ENCODE measurements around the gene ZDHHC16. TPM values are rescaled to one million over a fixed set of nuclear protein-coding genes. Genes with fewer than 3 reads are reported as not detected.

Gene ZDHHC16
- total and polyA plus RNA-seq, 10 of the 15 experiments (the other 5 are each of a cell fraction or from before 2014, with no cell fraction given): 16.8 to 63.1 (median 29.8) TPM

DNA sequence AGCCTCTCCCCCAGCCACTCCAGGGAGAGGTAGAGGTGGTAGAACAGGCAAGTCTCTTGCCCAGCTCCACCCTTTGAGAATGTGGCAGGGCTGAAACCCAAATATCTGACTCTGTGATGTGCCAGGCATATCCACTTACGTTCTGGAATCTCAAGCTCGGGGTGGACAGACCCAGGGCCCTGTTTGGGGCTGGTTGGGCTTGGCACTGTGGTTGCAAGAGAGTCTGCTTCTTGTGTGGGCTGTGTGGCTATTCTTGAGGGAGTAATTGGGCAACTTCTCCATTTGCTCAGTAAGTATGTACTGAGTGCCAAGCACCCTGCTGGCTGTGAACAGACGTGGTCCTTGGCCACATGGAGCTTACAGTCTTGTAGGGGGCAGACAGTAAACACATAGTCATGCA lies 57.4 kb downstream of the ZDHHC16 start (continued):
- TF ChIP-seq ZNF24 (IDR thresholded peaks at IDR 0.05): no peak
- no peak for TF ChIP-seq JUNB (IDR thresholded peaks at IDR 0.05)

DNA sequence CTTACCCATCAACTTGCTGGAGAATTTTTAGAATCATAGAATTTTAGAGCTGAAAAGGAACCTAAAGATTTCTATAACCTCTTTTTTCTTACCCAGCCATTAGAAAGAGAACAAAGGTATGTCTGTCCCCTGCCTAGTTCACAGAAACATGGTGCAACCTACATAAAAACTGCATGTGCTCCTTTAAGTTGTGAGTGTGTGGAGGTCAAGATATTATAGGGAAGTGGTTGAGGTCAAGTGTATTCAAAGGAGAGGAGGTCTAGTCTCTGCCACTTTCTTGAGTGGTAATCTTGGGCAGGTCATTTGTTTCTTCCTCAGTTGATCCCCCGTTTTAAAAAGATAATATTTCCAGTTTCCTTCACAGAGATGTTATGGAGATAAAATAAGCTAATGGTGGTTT lies 59.2 kb downstream of the ZDHHC16 start:
- BruUV-seq (replicated peaks): no TSS peak
- intact Hi-C loops (cut with micrococcal nuclease; ENCODE audit: unreplicated experiment): no loop called here

DNA sequence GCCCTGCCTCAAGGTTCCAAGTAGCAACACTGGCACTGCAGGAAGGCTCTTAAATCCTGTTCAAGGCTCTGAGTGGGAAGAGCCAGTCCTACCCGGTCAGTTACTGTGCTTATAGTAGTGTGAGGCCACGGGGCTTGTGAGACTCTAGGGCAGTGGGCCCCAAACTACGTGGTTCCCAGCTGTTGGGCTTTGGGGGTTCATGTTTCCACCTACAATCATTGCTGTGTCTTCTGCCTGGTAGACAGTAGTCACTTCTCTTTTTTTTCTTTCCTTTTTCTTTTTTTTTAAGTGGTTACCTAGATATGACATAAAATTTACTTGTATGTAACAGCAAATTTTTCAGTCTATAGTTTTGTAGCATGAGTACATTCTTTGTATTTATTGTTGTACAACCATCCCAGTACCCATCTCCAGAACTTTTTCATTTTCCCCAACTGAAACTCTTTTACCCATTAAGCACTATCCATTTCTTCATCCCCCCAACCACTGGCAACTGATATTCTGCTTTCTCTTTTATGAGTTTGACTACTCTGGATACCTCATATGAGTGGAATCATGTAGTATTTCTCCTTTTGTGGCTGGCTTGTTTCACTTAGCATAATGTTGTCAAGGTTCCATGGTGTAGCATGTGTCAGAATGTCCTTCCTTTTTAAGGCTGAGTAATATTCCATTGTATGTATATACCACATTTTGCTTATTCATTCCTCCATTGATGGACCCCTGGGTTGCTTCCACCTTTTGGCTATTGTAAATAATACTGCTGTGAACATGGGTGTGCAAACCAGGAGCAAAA lies 60.4 kb downstream of the ZDHHC16 start:
- ATAC-seq: peak; percentile 66
- POLR2A ChIA-PET: no interaction called here
- no peaks in the 10 kb centered on the region for H3K9me3 ChIP-seq (replicated peaks; ENCODE audit: control insufficient read depth, insufficient read depth, low read length)
- no TSS peak for BruUV-seq (replicated peaks)
- no peak overlapping the region for H2AFZ ChIP-seq (ENCODE audit: control insufficient read depth, low read depth, low read length)
- H4K20me1 ChIP-seq (ENCODE audit: control insufficient read depth, insufficient read depth): no peaks in the 10 kb centered on the region
- CTCF ChIA-PET: no interaction called here
- H3K27ac ChIP-seq (ENCODE audit: control insufficient read depth, insufficient read depth): no peak overlapping the region
- H3K4me3 ChIP-seq: no peak overlapping the region
- peaks cover 3% of the 10 kb centered on the region; the same call in 1 of the 2 replicates for H3K4me1 ChIP-seq (ENCODE audit: control insufficient read depth, insufficient read depth, low read length)
- intact Hi-C loops (cut with micrococcal nuclease; ENCODE audit: unreplicated experiment) (no loop called here), in situ Hi-C loops (cut with MboI) (no loop called here)
- H3K79me2 ChIP-seq (ENCODE audit: control insufficient read depth, insufficient read depth, low read length): no peaks in the 10 kb centered on the region
- no peak for DNase-seq (ENCODE audit: low read depth, low spot score)
- RAD21 ChIA-PET (ENCODE audit: unreplicated experiment): no interaction called here
- no peaks in the 10 kb centered on the region for H3K36me3 ChIP-seq (ENCODE audit: control insufficient read depth in 2 of 2, insufficient read depth in 2 of 2, low read length in 1 of 2)
- no peak overlapping the region for H3K9ac ChIP-seq (ENCODE audit: control insufficient read depth, insufficient read depth, low read length)
- FAIRE-seq: no peak
- H3K4me2 ChIP-seq (ENCODE audit: control insufficient read depth, insufficient read depth): no peak overlapping the region
- 0% methylated on average over 3 of the region's 3 CpGs for WGBS (ENCODE audit: insufficient coverage, insufficient replicate concordance, low lambda C conversion rate, missing lambda C conversion rate)
- H3K27me3 ChIP-seq (replicated peaks in 1 of 2; ENCODE audit: control insufficient read depth in 2 of 2, insufficient read depth in 2 of 2, low read length in 1 of 2): peaks cover 0 to 3% of the 10 kb centered on the region in 2 experiments; a peak in 3 of 4 replicates
- TF ChIP-seq IKZF2 (IDR thresholded peaks at IDR 0.05) (peak in 1 of 2 experiments; percentile 34; a peak in 1 of 4 replicates), SPI1 (IDR thresholded peaks at IDR 0.05; ENCODE audit: borderline replicate concordance, insufficient read depth, low read depth, low read length) (peak; percentile 67; the same call in 1 of the 2 replicates), SMAD1 (IDR thresholded peaks at IDR 0.05; ENCODE audit: low read depth, partially characterized antibody) (no peak), ZNF384 (IDR thresholded peaks at IDR 0.05; ENCODE audit: borderline replicate concordance, low read depth, low read length) (0 out of 2 replicates have a peak, but pooled peaks have one; percentile 52), JUNB (IDR thresholded peaks at IDR 0.05) (peak; percentile 26; the same call in 1 of the 2 replicates)
- TF ChIP-seq, protein P1, sequence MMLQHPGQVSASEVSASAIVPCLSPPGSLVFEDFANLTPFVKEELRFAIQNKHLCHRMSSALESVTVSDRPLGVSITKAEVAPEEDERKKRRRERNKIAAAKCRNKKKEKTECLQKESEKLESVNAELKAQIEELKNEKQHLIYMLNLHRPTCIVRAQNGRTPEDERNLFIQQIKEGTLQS (IDR thresholded peaks at IDR 0.05; ENCODE audit: borderline replicate concordance, extremely low read depth, low read depth, low read length): no peak
- SMC1A ChIA-PET (ENCODE audit: uncharacterized antibody, unreplicated experiment): interaction anchor here (1.5 kb wide), 1 partner anchor 11 kb away, joined by 5 read pairs; no protein-coding TSS in a partner anchor

More for the DNA sequence above, 59.2 kb downstream of the ZDHHC16 start:
- 0% methylated on average over 1 of the region's 1 CpG for WGBS (ENCODE audit: insufficient coverage, insufficient replicate concordance, low lambda C conversion rate, missing lambda C conversion rate)
- ATAC-seq: no peak
- no peak overlapping the region for H2AFZ ChIP-seq (ENCODE audit: control insufficient read depth, low read depth, low read length)
- no peaks in the 10 kb centered on the region for H3K36me3 ChIP-seq (ENCODE audit: control insufficient read depth in 2 of 2, insufficient read depth in 2 of 2, low read length in 1 of 2)
- H3K27ac ChIP-seq (ENCODE audit: control insufficient read depth, insufficient read depth): no peak overlapping the region
- peaks cover 2 to 10% of the 10 kb centered on the region in 2 experiments for H3K27me3 ChIP-seq (replicated peaks in 1 of 2; ENCODE audit: control insufficient read depth in 2 of 2, insufficient read depth in 2 of 2, low read length in 1 of 2)
- FAIRE-seq: no peak
- H3K79me2 ChIP-seq (ENCODE audit: control insufficient read depth, insufficient read depth, low read length): no peaks in the 10 kb centered on the region
- DNase-seq (ENCODE audit: low read depth, low spot score): no peak
- ChIA-PET SMC1A (ENCODE audit: uncharacterized antibody, unreplicated experiment) (interaction anchor here (0.6 to 1.5 kb wide), 2 partner anchors 10 to 233 kb away, joined by 3 to 5 read pairs; no protein-coding TSS in a partner anchor), RAD21 (ENCODE audit: unreplicated experiment) (no interaction called here), POLR2A (no interaction called here), CTCF (interaction anchor here (0.7 kb wide), 1 partner anchor 77 kb away, joined by 3 read pairs; no protein-coding TSS in a partner anchor)
- H3K4me3 ChIP-seq: no peak overlapping the region
- TF ChIP-seq SPI1 (IDR thresholded peaks at IDR 0.05; ENCODE audit: borderline replicate concordance, insufficient read depth, low read depth, low read length) (peak; percentile 46; the same call in 1 of the 2 replicates), NFXL1 (IDR thresholded peaks at IDR 0.05; ENCODE audit: borderline replicate concordance) (no peak)
- H3K9me3 ChIP-seq (replicated peaks; ENCODE audit: control insufficient read depth, insufficient read depth, low read length): no peaks in the 10 kb centered on the region
- H3K9ac ChIP-seq (ENCODE audit: control insufficient read depth, insufficient read depth, low read length): no peak overlapping the region
- in situ Hi-C loops (cut with MboI): no loop called here
- peaks cover 3% of the 10 kb centered on the region; the same call in 1 of the 2 replicates for H3K4me1 ChIP-seq (ENCODE audit: control insufficient read depth, insufficient read depth, low read length)
- H3K4me2 ChIP-seq (ENCODE audit: control insufficient read depth, insufficient read depth): no peak overlapping the region
- H4K20me1 ChIP-seq (ENCODE audit: control insufficient read depth, insufficient read depth): no peaks in the 10 kb centered on the region

Measured in GM12878 (cell line).